ENCODE data around the gene SRCAP.

SRCAP gene

DNA sequence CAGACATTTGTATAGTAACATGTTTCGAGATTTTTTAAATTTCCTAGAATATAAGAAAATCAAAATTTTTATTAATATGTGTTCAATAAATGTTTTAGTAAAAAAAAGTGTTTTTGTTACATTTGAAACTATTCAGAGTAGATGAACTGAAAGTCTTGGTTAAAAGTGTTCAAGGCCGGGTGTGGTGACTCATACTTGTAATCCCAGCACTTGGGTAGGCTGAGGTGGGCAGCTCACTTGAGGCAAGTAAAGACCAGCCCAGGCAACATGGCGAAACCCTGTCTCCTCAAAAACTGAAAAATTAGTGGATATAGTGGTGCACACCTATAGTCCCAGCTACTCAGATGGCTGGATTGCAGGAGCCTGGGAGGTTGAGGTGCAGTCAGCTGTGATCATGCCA, 32.4 kb downstream of the SRCAP start:
- no peak for DNase-seq (ENCODE audit: low read depth in 1 of 2, low spot score in 1 of 2)

DNA sequence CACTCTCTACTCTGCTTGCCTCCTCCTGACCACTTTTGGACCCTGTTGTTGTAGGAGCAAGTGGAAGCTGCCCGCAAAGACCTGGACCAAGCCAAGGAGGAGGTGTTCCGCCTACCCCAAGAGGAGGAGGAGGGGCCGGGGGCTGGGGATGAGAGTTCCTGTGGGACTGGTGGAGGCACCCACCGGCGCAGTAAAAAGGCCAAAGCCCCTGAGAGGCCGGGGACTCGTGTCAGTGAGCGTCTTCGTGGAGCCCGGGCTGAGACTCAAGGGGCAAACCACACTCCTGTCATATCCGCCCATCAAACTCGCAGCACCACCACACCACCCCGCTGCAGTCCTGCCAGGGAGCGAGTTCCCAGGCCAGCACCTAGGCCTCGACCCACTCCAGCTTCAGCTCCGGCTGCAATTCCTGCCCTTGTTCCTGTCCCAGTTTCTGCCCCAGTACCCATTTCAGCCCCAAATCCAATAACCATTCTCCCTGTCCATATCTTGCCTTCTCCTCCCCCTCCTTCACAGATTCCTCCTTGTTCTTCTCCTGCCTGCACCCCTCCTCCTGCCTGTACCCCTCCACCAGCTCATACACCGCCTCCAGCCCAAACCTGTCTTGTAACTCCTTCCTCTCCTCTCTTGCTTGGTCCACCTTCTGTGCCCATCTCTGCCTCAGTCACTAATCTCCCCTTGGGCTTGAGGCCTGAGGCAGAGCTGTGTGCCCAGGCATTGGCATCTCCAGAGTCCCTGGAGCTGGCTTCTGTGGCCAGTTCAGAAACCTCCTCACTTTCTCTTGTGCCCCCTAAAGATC, 38.2 kb downstream of the SRCAP start:
- DNase-seq (ENCODE audit: low read depth in 1 of 2, low spot score in 1 of 2): no peak

DNA sequence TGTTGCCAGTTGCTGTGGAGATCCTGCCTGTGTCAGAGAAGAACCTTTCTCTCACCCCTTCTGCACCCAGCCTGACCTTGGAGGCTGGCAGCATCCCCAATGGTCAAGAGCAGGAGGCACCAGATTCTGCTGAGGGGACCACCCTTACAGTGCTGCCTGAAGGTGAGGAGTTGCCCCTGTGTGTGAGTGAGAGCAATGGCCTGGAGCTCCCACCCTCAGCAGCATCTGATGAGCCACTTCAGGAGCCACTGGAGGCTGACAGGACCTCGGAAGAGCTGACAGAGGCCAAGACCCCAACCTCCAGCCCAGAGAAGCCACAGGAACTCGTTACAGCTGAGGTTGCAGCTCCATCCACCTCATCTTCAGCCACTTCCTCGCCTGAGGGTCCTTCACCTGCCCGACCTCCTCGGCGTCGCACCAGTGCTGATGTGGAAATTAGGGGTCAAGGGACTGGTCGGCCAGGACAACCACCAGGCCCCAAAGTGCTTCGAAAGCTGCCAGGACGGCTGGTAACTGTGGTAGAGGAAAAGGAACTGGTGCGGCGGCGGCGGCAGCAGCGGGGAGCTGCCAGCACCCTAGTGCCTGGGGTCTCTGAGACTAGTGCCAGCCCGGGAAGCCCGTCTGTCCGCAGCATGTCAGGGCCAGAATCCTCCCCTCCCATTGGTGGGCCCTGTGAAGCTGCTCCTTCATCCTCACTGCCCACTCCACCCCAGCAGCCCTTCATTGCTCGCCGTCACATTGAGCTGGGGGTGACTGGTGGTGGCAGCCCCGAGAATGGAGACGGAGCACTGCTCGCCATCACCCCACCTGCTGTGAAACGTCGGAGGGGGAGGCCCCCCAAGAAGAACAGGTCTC, 39.0 kb downstream of the SRCAP start:
- no peak for DNase-seq (ENCODE audit: low read depth in 1 of 2, low spot score in 1 of 2)

DNA sequence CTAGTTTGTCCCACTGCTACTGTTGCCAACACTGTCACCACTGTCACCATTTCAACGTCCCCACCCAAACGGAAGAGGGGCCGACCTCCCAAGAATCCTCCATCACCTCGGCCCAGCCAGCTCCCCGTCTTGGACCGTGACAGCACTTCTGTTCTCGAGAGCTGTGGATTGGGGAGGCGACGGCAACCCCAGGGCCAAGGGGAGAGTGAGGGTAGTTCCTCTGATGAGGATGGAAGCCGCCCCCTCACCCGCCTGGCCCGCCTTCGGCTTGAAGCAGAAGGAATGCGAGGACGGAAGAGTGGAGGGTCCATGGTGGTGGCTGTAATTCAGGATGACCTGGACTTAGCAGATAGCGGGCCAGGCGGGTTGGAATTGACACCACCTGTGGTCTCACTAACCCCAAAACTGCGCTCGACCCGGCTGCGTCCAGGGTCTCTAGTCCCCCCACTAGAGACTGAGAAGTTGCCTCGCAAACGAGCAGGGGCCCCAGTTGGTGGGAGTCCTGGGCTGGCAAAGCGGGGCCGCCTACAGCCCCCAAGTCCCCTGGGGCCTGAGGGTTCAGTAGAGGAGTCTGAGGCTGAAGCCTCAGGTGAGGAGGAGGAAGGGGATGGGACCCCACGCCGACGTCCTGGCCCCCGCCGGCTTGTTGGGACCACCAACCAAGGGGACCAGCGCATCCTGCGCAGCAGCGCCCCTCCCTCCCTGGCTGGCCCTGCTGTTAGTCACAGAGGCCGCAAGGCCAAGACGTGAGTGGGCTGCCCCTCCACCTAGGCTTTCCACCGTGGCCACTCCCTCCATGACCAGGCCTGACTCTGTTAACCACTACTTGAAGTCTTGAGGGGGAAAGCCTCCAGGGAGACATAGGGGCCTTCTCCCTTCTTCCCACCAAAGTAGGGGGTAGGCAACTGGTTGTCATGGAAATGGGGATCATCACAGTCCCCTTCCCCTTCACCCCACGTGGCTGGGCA, 40.3 kb downstream of the SRCAP start:
- DNase-seq (ENCODE audit: low read depth in 1 of 2, low spot score in 1 of 2): no peak

DNA sequence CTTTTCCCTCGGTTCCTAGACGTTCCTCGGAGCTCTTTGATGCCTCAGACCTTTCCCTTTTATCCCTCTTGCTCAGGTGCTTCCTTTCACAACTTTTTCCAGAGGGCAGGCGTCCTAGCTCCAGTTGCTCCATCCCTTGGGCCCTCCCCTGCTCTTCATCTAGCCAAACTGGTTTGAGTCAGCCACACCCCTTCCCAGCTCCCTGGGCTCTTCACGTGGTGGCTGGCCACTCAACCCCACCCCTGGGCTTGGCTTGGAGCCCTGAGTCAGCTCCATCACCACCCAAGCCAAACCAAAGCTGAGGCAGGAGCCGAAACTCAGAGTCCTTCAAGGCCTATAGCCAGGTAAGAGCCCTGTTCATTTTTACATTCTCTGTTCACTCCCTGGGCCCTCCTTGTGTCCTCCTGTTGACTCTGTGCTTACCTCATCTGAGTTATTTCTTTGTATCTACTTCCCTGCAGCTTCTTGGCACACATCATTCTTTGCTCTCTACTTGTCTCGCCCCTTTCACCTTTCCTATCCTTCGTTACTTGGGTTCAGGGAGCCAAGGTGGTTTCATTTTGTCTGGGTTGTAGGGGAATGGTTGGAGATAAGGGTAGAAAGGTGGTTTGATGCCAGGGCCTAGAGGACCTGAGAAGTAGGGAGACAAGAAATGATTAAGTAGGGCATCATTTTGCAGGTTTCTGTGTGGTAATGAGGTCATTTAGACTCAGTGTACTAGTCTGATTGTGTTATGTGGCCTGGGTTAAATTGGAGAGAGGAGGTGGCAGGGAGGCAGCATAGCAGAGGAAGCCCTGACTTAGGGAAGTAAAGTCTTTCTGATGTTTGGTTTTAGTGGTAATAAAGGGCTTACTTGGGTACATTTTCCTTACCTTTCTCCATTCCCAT, 41.6 kb downstream of the SRCAP start:
- DNase-seq (ENCODE audit: low read depth in 1 of 2, low spot score in 1 of 2): no peak

DNA sequence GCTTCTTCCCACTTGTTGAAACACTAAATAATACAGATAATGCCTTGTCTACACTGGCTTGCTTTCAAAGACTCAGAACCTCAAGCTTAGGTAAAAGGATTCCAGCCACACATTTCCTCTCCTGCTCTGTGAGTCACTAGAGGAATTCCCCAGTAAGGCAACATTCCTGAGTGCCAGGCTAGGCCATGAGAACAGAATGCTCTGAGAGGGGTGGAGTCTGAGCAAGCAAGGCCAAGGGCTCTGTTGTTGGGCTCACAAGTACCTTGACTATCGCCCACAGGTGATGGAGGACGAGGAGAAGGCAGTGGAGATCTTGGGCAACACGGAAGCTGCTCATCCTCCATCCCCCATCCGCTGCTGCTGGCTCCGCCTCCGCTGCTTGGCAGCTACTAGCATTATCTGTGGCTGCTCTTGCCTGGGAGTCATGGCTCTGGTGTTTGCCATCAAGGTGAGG, 42.5 kb downstream of the SRCAP start:
- no peak for DNase-seq (ENCODE audit: low read depth in 1 of 2, low spot score in 1 of 2)

DNA sequence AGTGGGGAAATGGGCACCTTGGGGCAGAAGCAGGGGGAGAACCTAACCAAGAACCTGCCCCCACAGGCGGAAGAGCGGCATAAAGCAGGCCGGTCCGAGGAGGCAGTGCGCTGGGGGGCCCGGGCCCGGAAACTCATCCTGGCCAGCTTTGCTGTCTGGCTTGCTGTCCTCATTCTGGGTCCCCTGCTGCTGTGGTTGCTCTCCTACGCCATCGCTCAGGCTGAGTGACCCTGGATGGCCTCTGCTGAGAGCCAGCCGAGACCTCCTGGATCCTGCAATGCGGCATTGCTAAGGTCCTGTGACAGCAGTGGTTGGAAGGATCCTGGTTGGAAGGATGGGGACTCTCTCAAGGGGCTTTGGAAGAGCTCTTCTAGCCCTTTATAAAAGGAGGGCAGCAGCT, 44.7 kb downstream of the SRCAP start:
- no peak for DNase-seq (ENCODE audit: low read depth in 1 of 2, low spot score in 1 of 2)

DNA sequence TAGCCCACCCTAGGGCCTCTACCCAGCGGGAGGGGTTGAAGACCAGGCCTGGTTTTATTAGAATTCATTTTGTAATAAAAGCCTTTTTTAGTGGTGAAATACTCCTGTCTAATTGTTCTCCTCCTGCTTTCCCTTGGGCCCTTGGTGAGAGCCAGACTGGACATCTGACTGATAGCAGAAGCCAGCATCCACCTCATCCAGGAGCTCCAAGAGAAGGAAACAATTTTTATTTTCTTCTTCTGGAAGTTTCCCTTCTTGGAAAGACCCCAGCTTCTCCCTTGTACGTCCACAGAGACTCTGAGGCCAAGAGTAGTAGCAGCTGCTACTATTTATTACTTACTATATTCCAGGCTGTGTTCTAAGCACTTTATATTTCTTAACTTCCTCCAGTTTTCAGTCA, 45.2 kb downstream of the SRCAP start:
- DNase-seq (ENCODE audit: low read depth in 1 of 2, low spot score in 1 of 2): no peak

DNA sequence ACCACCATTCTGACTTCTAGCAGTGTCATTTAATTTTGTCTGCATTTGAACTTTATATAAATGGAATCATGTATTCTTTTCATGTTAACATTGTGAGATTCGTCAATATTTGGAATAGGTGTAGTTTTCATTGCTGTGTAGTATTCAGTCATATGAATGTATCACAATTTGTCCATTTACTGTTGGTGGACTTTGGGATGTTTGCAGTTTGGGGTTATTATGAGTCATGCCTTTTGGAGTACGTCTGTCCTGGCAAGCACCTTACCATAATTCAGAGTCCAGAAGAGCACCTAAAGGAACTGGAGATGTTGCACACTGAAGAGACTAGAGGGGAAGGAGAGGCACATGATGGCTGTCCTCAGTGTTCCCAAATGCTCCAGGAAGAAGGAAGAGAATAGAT, 46.1 kb downstream of the SRCAP start:
- DNase-seq (ENCODE audit: low read depth in 1 of 2, low spot score in 1 of 2): no peak

DNA sequence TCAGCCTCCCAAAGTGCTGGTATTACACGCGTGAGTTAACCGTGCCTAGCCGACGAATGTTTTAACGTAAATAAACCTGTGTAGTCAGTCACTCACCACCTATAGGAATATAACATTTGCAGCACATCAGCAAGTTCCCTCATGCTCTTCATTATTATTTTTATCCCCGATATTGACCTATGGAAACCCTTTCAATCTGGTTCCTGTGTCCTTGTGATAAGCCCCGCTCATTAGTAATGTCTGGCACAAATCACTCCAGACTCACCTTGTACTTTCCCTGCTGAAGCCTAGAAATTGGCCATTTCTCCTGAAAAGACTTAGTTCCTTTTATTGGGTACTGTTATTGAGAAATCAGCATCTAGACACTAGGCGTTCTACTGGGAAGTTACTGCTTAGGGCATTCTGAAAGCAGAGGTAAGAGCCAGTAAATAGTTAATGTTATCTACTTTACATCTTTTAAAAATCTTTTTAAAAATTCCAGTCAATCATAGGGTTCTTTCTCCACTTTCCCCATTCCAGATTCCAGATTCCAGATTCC, 47.7 kb downstream of the SRCAP start:
- DNase-seq (ENCODE audit: low read depth in 1 of 2, low spot score in 1 of 2): no peak

DNA sequence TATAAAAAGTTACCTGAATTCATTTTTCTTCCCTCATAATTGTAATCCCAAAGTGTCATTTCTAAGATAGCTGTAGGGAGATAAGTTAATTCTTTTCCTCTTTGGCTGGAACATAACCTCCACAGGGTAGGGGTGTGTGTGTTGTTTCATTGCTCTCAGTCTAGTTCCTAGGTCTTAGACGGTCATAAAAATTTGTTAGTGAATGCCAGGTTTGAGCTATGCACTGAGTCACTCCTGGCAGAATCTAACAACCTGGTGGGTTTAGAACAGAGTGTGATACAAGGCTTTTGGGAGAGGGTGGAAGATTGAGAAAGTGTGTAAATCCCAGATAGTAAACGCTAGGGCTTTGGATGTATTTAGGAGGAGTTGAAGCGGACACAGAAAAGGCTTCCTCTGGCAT, 48.4 kb downstream of the SRCAP start:
- DNase-seq (ENCODE audit: low read depth in 1 of 2, low spot score in 1 of 2): no peak

DNA sequence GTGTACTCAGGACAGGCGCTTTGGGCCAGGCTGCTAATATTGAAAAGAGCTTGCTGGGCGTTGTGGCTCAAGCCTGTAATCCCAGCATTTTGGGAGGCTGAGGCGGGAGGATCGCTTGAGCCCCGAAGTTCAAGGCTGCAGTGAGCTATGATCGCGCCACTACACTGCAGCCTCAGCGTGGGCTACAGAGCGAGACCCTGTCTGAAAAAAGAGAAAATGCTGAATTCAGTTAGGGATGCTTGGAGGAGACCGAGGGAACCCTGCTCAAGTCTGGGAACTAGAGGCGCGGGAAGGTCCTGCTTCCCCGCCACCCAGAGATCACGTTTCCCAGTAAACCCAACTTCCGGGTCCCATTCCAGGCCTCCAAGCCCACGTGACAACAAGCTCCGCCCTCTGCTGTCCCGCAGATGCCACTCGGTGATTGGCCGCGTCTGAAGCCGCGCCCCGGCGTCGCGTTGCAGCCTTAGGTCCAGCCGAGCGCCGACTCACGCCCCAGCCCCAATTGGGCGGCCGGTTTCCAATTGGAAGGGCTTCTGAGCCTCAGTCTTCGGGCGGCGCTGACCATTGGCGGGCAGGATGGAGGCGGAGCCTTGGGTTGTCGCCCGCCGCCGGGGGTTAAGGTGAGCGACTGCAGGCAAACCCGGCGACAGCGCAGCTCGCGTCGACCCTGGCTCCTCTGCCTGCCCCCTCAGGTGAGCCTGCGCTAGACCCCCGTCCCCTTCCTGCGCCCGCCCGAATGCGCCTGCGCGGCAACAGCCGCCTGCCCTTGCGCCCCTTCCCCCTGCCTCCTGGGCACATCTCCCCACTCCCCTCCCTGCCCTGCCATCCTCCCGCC, 49.0 kb downstream of the SRCAP start, which contains the start of gene PHKG2:
Gene PHKG2 (plus strand): TSS at position 627 of the 835 bp plus-strand sequence. CDS start 396 bp downstream, outside the sequence.
- peak; percentile 91 to 94 for DNase-seq (ENCODE audit: low read depth in 1 of 2, low spot score in 1 of 2)

DNA sequence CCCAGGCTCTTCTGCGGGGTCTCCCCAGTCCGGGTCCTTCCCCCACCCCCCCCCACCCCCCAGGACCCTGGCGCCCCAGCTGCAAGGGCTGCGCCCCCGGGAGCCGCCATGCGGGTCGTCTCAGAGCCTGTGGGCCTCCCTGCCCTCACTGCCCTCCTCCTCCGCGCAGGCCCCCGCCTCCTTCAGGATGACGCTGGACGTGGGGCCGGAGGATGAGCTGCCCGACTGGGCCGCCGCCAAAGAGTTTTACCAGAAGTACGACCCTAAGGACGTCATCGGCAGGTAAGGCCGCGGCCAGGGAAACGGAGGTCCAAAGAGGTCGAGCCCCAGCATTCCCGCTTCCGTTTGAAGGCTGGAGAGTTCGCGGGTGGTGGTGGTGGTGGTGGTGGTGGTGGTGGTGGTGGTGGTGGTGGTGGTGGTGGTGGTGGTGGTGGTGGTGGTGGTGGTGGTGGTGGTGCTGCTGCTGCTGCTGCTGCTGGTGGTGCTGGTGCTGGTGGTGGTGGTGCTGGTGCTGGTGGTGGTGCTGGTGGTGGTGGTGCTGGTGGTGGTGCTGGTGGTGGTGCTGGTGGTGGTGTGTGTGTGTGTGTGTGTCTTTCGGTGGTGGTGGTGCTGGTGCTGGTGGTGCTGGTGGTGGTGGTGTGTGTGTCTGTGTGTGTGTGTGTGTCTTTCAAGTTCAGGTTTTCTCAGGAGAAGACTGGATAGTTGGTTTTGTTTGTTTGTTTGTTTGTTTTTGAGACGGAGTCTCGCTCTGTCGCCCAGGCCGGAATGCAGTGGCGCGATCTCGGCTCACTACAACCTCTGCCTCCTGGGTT, 49.9 kb downstream of the SRCAP start:
- no peak for DNase-seq (ENCODE audit: low read depth in 1 of 2, low spot score in 1 of 2)

DNA sequence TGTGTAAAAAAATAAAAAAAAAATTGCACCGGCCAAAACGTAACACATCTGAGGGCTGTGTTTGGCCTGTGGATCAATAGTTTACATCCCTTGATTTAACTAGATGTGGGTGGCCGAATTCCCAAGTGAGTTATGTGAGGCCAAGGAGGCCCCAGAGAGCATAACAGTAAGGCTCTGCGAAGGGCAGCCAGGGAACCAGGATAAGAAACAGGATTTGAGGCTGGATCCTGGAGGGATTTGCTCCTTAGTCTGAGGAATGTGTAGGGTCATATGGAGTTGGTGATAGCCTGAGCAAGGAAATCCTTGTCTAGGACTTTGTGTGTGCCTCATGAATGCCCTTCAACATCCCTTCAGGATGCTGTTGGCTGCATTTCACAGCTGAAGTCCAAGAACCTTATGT, 51.2 kb downstream of the SRCAP start:
- DNase-seq (ENCODE audit: low read depth in 1 of 2, low spot score in 1 of 2): no peak

DNA sequence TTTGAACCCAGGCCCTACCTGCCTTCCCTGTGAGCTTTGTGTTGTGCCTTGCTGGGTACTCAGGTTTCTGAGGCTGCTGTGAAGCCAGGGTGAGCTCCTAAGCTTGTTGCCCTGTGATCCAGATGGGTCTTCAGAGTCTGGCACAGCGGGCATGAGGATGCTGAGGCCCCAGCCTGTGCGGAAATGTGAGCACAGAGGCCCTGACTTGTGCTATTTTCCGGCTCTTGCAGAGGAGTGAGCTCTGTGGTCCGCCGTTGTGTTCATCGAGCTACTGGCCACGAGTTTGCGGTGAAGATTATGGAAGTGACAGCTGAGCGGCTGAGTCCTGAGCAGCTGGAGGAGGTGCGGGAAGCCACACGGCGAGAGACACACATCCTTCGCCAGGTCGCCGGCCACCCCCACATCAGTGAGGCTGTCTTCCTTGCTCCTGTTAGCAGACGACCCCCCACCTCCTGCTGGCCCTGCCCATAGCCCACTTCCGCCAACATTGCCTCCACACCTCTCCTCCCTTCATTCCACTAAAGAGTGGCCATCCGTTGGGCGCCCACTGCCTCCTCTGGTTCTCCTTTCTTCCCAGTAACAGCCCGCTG, 52.0 kb downstream of the SRCAP start:
- no peak for DNase-seq (ENCODE audit: low read depth in 1 of 2, low spot score in 1 of 2)

DNA sequence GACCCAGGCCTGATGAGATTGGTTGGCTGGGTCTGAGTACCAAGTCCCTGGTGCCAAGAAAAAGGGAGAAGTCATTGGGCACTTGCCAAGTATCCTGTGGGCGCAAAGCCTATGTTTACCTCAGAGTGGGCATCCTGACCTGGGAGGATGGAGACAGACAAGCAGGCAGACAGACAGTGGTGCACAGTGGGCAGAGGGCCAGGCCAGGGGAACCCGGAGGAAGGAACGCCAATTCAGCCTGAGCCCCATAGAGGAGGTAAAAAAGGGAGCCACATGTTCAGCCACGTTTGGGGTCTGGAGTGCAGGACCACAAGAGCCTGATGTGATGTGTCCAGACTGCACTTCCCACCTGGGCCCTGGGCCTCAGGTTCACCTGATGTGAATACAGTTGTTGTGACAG, 54.6 kb downstream of the SRCAP start:
- DNase-seq (ENCODE audit: low read depth in 1 of 2, low spot score in 1 of 2): no peak

DNA sequence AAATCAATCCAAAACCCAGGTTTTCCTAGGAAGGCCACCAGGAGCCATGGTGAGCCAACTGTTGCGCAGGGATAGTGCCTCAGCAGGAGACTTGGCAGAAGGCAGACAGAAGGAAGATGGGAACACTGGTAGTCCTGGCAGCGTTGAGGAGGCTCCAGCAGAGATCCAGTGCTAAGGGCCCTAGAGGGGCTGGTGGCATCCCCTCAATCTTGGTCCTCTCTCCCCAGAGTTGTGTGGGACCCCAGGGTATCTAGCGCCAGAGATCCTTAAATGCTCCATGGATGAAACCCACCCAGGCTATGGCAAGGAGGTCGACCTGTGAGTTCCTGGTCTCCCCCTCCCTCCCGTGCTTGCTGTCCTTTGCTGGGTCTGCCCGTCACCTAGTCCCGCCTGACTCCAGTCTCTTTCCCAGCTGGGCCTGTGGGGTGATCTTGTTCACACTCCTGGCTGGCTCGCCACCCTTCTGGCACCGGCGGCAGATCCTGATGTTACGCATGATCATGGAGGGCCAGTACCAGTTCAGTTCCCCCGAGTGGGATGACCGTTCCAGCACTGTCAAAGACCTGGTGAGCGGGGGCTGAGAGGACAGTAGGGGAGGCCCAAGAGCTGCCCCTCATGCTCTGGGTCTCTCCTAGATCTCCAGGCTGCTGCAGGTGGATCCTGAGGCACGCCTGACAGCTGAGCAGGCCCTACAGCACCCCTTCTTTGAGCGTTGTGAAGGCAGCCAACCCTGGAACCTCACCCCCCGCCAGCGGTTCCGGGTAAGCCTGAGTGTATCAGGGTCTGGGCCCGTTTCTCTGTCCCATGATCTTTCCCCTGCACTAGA, 57.2 kb downstream of the SRCAP start:
- DNase-seq (ENCODE audit: low read depth in 1 of 2, low spot score in 1 of 2): no peak
